ENCODE measurements around the gene NCOA3. TPM values are rescaled to one million over a fixed set of nuclear protein-coding genes. Genes with fewer than 3 reads are reported as not detected.

NCOA3 gene
- total RNA-seq, 2 experiments from 2014 or later = 59.9 to 65.4 TPM

DNA sequence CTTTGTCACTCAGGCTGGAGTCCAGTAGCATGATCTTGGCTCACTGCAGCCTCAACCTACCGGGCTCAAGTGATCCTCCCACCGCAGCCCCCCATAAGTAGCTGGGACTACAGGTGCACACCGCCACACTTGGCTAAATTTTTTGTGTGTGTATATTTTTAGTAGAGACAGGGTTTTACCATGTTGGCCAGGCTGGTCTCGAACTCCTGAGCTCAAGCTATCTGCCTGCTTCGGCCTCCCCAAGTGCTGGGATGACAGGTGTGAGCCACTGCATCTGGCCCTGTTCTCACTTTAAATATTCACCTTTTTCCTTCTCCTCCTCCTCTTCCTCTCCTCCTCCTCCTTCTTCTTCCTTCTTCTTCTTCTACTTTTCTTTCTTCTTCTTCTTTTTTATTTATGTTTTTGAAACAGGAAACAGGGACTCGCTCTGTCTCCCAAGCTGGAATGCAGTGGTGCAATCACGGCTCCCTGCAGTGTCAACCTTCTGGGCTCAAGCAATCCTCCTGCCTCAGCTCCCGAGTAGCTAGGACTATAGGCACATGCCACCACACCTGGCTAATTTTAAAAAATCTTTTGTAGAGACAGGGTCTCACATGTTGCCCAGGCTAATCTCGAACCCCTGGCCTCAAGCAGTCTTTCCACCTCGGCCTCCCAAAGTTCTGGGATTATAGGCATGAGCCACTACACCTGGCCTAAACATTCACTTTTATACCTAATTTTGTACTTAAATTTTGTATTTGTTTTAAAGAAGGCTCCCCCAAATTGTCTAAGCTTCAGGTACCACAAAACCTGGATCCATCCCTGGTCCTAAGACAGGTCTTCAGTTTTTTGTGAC is 47.2 kb upstream of the NCOA3 start:
- H3K36me3 Mint-ChIP-seq (ENCODE audit: low read depth) = no peaks in the 10 kb centered on the region
- no peak overlapping the region for H3K4me3 Mint-ChIP-seq
- H3K4me1 ChIP-seq (ENCODE audit: insufficient read depth, low read length) = no peaks in the 10 kb centered on the region
- ChIA-PET CTCF (no interaction called here), POLR2A (no interaction called here)
- no peaks in the 10 kb centered on the region for H3K36me3 ChIP-seq (ENCODE audit: insufficient read depth, low read length)
- intact Hi-C loops (cut with DNase I, micrococcal nuclease) = no loop called here
- TF ChIP-seq, protein P1, sequence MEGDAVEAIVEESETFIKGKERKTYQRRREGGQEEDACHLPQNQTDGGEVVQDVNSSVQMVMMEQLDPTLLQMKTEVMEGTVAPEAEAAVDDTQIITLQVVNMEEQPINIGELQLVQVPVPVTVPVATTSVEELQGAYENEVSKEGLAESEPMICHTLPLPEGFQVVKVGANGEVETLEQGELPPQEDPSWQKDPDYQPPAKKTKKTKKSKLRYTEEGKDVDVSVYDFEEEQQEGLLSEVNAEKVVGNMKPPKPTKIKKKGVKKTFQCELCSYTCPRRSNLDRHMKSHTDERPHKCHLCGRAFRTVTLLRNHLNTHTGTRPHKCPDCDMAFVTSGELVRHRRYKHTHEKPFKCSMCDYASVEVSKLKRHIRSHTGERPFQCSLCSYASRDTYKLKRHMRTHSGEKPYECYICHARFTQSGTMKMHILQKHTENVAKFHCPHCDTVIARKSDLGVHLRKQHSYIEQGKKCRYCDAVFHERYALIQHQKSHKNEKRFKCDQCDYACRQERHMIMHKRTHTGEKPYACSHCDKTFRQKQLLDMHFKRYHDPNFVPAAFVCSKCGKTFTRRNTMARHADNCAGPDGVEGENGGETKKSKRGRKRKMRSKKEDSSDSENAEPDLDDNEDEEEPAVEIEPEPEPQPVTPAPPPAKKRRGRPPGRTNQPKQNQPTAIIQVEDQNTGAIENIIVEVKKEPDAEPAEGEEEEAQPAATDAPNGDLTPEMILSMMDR (IDR thresholded peaks at IDR 0.05) = no peak
- ATAC-seq (ENCODE audit: poor library complexity) = no peak
- DNase-seq = no peak
- no peak overlapping the region for H3K27ac ChIP-seq (ENCODE audit: low read depth in 1 of 2, low read length in 2 of 2)
- no peaks in the 10 kb centered on the region for H3K27me3 Mint-ChIP-seq
- no peaks in the 10 kb centered on the region for H3K27me3 ChIP-seq (ENCODE audit: control insufficient read depth in 1 of 2, insufficient read depth in 2 of 2, low read length in 2 of 2)
- H3K4me3 ChIP-seq (ENCODE audit: low read length) = no peak overlapping the region
- H3K4me1 Mint-ChIP-seq (ENCODE audit: low read depth) = no peaks in the 10 kb centered on the region
- H3K9me3 ChIP-seq (ENCODE audit: control insufficient read depth in 1 of 2, insufficient read depth in 1 of 2, low read length in 2 of 2) = no peaks in the 10 kb centered on the region
- H3K27ac Mint-ChIP-seq = no peak overlapping the region
- no peaks in the 10 kb centered on the region for H3K9me3 Mint-ChIP-seq

- no peaks in the 10 kb centered on the region for H3K4me1 Mint-ChIP-seq (ENCODE audit: low read depth)
- H3K27ac Mint-ChIP-seq = no peak overlapping the region
- H3K9me3 Mint-ChIP-seq = no peaks in the 10 kb centered on the region
- no peak overlapping the region for H3K4me3 ChIP-seq (ENCODE audit: low read length)
- H3K9me3 ChIP-seq (ENCODE audit: control insufficient read depth in 1 of 2, insufficient read depth in 1 of 2, low read length in 2 of 2) = no peaks in the 10 kb centered on the region
- H3K27me3 Mint-ChIP-seq = no peaks in the 10 kb centered on the region
- no peaks in the 10 kb centered on the region for H3K27me3 ChIP-seq (ENCODE audit: control insufficient read depth in 1 of 2, insufficient read depth in 2 of 2, low read length in 2 of 2)
- H3K4me3 Mint-ChIP-seq = no peak overlapping the region
- intact Hi-C loops (cut with DNase I, micrococcal nuclease) = no loop called here
- no peaks in the 10 kb centered on the region for H3K4me1 ChIP-seq (ENCODE audit: insufficient read depth, low read length)
- DNase-seq = no peak
- H3K27ac ChIP-seq (ENCODE audit: low read depth in 1 of 2, low read length in 2 of 2) = no peak overlapping the region
- no peaks in the 10 kb centered on the region for H3K36me3 ChIP-seq (ENCODE audit: insufficient read depth, low read length)
- TF ChIP-seq, protein P1 (IDR thresholded peaks at IDR 0.05) = no peak
- H3K36me3 Mint-ChIP-seq (ENCODE audit: low read depth) = no peaks in the 10 kb centered on the region
- no peak for ATAC-seq (ENCODE audit: poor library complexity)
- ChIA-PET POLR2A (no interaction called here), CTCF (no interaction called here)
Observed at GRCh38 chr20:47455133-47456040, 46.3 kb upstream of the NCOA3 start.

GRCh38 chr20:47456041-47456537 is 45.6 kb upstream of the NCOA3 start:
- H3K36me3 Mint-ChIP-seq (ENCODE audit: low read depth) = no peaks in the 10 kb centered on the region
- intact Hi-C loops (cut with DNase I, micrococcal nuclease) = no loop called here
- H3K27me3 ChIP-seq (ENCODE audit: control insufficient read depth in 1 of 2, insufficient read depth in 2 of 2, low read length in 2 of 2) = no peaks in the 10 kb centered on the region
- TF ChIP-seq, protein P1 (IDR thresholded peaks at IDR 0.05) = no peak
- no peaks in the 10 kb centered on the region for H3K9me3 Mint-ChIP-seq
- no peaks in the 10 kb centered on the region for H3K4me1 Mint-ChIP-seq (ENCODE audit: low read depth)
- no peaks in the 10 kb centered on the region for H3K27me3 Mint-ChIP-seq
- H3K36me3 ChIP-seq (ENCODE audit: insufficient read depth, low read length) = no peaks in the 10 kb centered on the region
- no peak overlapping the region for H3K4me3 ChIP-seq (ENCODE audit: low read length)
- no peak overlapping the region for H3K27ac ChIP-seq (ENCODE audit: low read depth in 1 of 2, low read length in 2 of 2)
- no peak for DNase-seq
- H3K27ac Mint-ChIP-seq = no peak overlapping the region
- POLR2A ChIA-PET = no interaction called here
- no peak for ATAC-seq (ENCODE audit: poor library complexity)
- H3K4me3 Mint-ChIP-seq = no peak overlapping the region
- CTCF ChIA-PET = no interaction called here
- H3K4me1 ChIP-seq (ENCODE audit: insufficient read depth, low read length) = no peaks in the 10 kb centered on the region
- no peaks in the 10 kb centered on the region for H3K9me3 ChIP-seq (ENCODE audit: control insufficient read depth in 1 of 2, insufficient read depth in 1 of 2, low read length in 2 of 2)

All from CD4-positive, alpha-beta T cell (primary cell).